Measurements from ENCODE around the gene HYDIN.

DNA sequence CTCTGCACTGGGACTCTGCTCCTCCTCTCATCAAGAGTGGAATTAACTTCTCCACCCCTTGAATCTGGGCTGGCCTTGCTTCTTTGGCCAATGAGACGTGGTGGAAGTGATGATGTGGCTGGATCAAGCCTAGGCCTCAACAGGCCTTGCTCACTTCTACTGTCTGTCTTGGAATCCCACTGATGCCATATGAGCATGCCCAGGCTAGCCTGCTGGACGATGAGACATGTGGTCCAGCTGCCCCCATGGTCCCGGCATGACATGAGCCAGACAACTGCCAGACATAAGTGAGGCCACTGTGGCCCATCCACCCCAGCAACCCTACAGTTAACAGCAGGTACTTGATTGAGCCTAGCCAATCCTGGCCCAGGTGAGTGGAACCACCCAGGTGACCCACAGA lies 448.3 kb downstream of the HYDIN start:
- TF ChIP-seq, protein P1, sequence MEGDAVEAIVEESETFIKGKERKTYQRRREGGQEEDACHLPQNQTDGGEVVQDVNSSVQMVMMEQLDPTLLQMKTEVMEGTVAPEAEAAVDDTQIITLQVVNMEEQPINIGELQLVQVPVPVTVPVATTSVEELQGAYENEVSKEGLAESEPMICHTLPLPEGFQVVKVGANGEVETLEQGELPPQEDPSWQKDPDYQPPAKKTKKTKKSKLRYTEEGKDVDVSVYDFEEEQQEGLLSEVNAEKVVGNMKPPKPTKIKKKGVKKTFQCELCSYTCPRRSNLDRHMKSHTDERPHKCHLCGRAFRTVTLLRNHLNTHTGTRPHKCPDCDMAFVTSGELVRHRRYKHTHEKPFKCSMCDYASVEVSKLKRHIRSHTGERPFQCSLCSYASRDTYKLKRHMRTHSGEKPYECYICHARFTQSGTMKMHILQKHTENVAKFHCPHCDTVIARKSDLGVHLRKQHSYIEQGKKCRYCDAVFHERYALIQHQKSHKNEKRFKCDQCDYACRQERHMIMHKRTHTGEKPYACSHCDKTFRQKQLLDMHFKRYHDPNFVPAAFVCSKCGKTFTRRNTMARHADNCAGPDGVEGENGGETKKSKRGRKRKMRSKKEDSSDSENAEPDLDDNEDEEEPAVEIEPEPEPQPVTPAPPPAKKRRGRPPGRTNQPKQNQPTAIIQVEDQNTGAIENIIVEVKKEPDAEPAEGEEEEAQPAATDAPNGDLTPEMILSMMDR (IDR thresholded peaks at IDR 0.05) = no peak
- TF ChIP-seq POLR2A (IDR thresholded peaks at IDR 0.05) (no peak), POLR2AphosphoS5 (IDR thresholded peaks at IDR 0.05) (no peak)
